GM23338 (cell line): ENCODE results near the gene CAPN7. TPM values are rescaled to one million over a fixed set of nuclear protein-coding genes. Genes with fewer than 3 reads are reported as not detected.

Source experiments
- ATAC-seq: fragments of 200-7000 bp; cut with Tn5 transposase; 3 replicates; pipeline ENCODE4 v1.9.1; 2020
- DNase-seq: peaks from one replicate; pipeline ENCODE4 v3.0.0-alpha.2; 2015; ENCODE audit warnings: low spot score
- H2AFZ ChIP-seq: fragments of 200-600 bp; sonication (generic); 2 replicates; pipeline ENCODE4 v1.8.0; 2016; ENCODE audit warnings: antibody characterized with exemption, mild to moderate bottlenecking, moderate library complexity
- H3F3A ChIP-seq: fragments of 200-600 bp; sonication (generic); replicated peaks from 2 replicates; pipeline ENCODE4 v1.8.0; 2017; ENCODE audit warnings: antibody characterized with exemption, mixed run types, low read depth
- H3K27ac ChIP-seq: fragments of 200-600 bp; sonication (generic); 2 replicates; pipeline ENCODE4 v1.6.1; 2016; ENCODE audit warnings: low read depth
- H3K27me3 ChIP-seq: fragments of 200-600 bp; sonication (generic); 2 replicates; pipeline ENCODE4 v1.8.0; 2016; ENCODE audit warnings: mild to moderate bottlenecking, mixed run types, moderate library complexity; ENCODE audit not compliant: insufficient read depth
- H3K36me3 ChIP-seq: fragments of 200-600 bp; sonication (generic); 2 replicates; pipeline ENCODE4 v1.8.0; 2016; ENCODE audit warnings: mild to moderate bottlenecking; ENCODE audit not compliant: insufficient read depth
- H3K4me1 ChIP-seq: fragments of 200-600 bp; sonication (generic); 2 replicates; pipeline ENCODE4 v1.8.0; 2016; ENCODE audit warnings: mild to moderate bottlenecking, moderate library complexity; ENCODE audit not compliant: insufficient read depth
- H3K4me2 ChIP-seq: fragments of 200-600 bp; sonication (generic); 2 replicates; pipeline ENCODE4 v1.7.1; 2017; ENCODE audit warnings: mixed run types
- H3K4me3 ChIP-seq: fragments of 200-600 bp; sonication (generic); 2 replicates; pipeline ENCODE4 v1.6.1; 2016; ENCODE audit warnings: mixed run types
- H3K79me2 ChIP-seq: fragments of 200-600 bp; sonication (generic); replicated peaks from 2 replicates; pipeline ENCODE4 v1.8.0; 2017; ENCODE audit warnings: mild to moderate bottlenecking; ENCODE audit not compliant: insufficient read depth
- H3K9me2 ChIP-seq: fragments of 200-600 bp; sonication (generic); 2 replicates; pipeline ENCODE4 v1.8.0; 2017; ENCODE audit not compliant: insufficient read depth
- H4K20me1 ChIP-seq: fragments of 200-600 bp; sonication (generic); replicated peaks from 2 replicates; pipeline ENCODE4 v1.8.0; 2017; ENCODE audit warnings: mild to moderate bottlenecking; ENCODE audit not compliant: insufficient read depth
- H3K27ac Mint-ChIP-seq: 2 replicates; pipeline ENCODE4 v1.8.0; 2020; ENCODE audit warnings: inconsistent platforms, mild to moderate bottlenecking, moderate library complexity, mixed read lengths
- H3K27me3 Mint-ChIP-seq: 3 replicates; pipeline ENCODE4 v1.8.0; 2022; ENCODE audit warnings: low read depth, mild to moderate bottlenecking, moderate library complexity, mixed read lengths, inconsistent platforms; ENCODE audit not compliant: insufficient read depth, poor library complexity
- H3K36me3 Mint-ChIP-seq: 3 replicates; pipeline ENCODE4 v1.8.0; 2021; ENCODE audit warnings: low read depth, mild to moderate bottlenecking, inconsistent platforms, moderate library complexity, mixed read lengths
- H3K4me1 Mint-ChIP-seq: 3 replicates; pipeline ENCODE4 v1.8.0; 2020; ENCODE audit warnings: mild to moderate bottlenecking, inconsistent platforms, mixed read lengths
- H3K4me3 Mint-ChIP-seq: 3 replicates; pipeline ENCODE4 v1.8.0; 2021; ENCODE audit warnings: moderate library complexity, mild to moderate bottlenecking, inconsistent platforms, mixed read lengths
- H3K9me3 Mint-ChIP-seq: 3 replicates; pipeline ENCODE4 v1.8.0; 2020; ENCODE audit warnings: moderate library complexity, mild to moderate bottlenecking, inconsistent platforms, mixed read lengths
- CREB1 ChIP-seq: fragments of 250-450 bp; sonication (Bioruptor Pico); IDR thresholded peaks from 2 replicates; pipeline ENCODE4 v1.5.0; 2020; ENCODE audit warnings: low read depth, mild to moderate bottlenecking, moderate library complexity
- EZH2phosphoT487 ChIP-seq: fragments of 200-600 bp; sonication (generic); IDR thresholded peaks from one replicate; pipeline ENCODE4 v1.8.1; 2018; ENCODE audit warnings: antibody characterized with exemption; ENCODE audit not compliant: unreplicated experiment
- POLR2AphosphoS5 ChIP-seq: IDR thresholded peaks from 2 replicates; pipeline ENCODE4 v1.6.1; 2016; ENCODE audit warnings: antibody characterized with exemption, low read depth
- REST ChIP-seq: IDR thresholded peaks from one replicate; pipeline ENCODE4 v1.6.1; 2018; ENCODE audit warnings: antibody characterized with exemption; ENCODE audit not compliant: unreplicated experiment
- ZNF331 ChIP-seq: fragments of 250-450 bp; sonication (Bioruptor Pico); IDR thresholded peaks from 2 replicates; pipeline ENCODE4 v1.5.0; 2020; ENCODE audit warnings: low read depth, mild to moderate bottlenecking, moderate library complexity
- polyA plus RNA-seq: library from polyadenylated mRNA; unstranded; fragments of >200 nt; fragmentation: Nextera tagmentation; extraction: Ambion mirVana; gene quantifications from 2 replicates; pipeline ENCODE4 v1.2.1, GENCODE V29; 2016
- total RNA-seq: library from RNA; depleted of rRNA; stranded (reverse); fragments of >200 nt; shearing (Covaris generic); gene quantifications from 2 replicates; pipeline ENCODE4 v1.2.3, GENCODE V29; 2014
- TF ChIP-seq, protein P1 (sequence below): IDR thresholded peaks from 2 replicates; pipeline ENCODE4 v1.6.1; 2016; ENCODE audit warnings: antibody characterized with exemption
- TF ChIP-seq, protein P2 (sequence below), 2 experiments: fragments of 200-600 bp in 1 of 2; sonication (generic) in 1 of 2; conservative IDR thresholded peaks; 2 replicates each; pipeline versions ENCODE4 v1.5.1 to v1.6.1; 2016 to 2017; ENCODE audit warnings: antibody characterized with exemption in 2 of 2, low read depth in 2 of 2, mild to moderate bottlenecking in 2 of 2, moderate library complexity in 1 of 2
- TF ChIP-seq, protein P3 (sequence below): fragments of 250-450 bp; sonication (Bioruptor Pico); IDR thresholded peaks from 2 replicates; pipeline ENCODE4 v1.5.0; 2020; ENCODE audit warnings: mild to moderate bottlenecking, moderate library complexity

Gene CAPN7
- total and polyA plus RNA-seq, 2 experiments from 2014 or later = 9.9 to 18.1 TPM

GRCh38 chr3:15269091-15269989, 63.3 kb downstream of the CAPN7 start:
- peak overlapping the region; percentile 47; the same call in 1 of the 2 replicates for H3K27ac Mint-ChIP-seq
- H3K4me1 Mint-ChIP-seq = 0 out of 3 replicates have a peak, but pooled peaks cover 3% of the 10 kb centered on the region
- Histone ChIP-seq H3K36me3 (no peaks in the 10 kb centered on the region), H3K4me3 (no peak overlapping the region), H3K79me2 (no peaks in the 10 kb centered on the region; the same call in 1 of the 2 replicates), H3K4me1 (no peaks in the 10 kb centered on the region; the same call in 1 of the 2 replicates), H3F3A (no peaks in the 10 kb centered on the region), H3K27ac (no peak overlapping the region), H3K9me2 (no peaks in the 10 kb centered on the region), H3K4me2 (no peak overlapping the region), H3K27me3 (no peaks in the 10 kb centered on the region), H2AFZ (no peak overlapping the region), H4K20me1 (no peaks in the 10 kb centered on the region)
- no peak overlapping the region for H3K4me3 Mint-ChIP-seq
- no peak for TF ChIP-seq REST
- no peak for TF ChIP-seq POLR2AphosphoS5
- no peak for TF ChIP-seq EZH2phosphoT487
- TF ChIP-seq, protein P1, sequence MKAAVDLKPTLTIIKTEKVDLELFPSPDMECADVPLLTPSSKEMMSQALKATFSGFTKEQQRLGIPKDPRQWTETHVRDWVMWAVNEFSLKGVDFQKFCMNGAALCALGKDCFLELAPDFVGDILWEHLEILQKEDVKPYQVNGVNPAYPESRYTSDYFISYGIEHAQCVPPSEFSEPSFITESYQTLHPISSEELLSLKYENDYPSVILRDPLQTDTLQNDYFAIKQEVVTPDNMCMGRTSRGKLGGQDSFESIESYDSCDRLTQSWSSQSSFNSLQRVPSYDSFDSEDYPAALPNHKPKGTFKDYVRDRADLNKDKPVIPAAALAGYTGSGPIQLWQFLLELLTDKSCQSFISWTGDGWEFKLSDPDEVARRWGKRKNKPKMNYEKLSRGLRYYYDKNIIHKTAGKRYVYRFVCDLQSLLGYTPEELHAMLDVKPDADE = no peak
- no peak for TF ChIP-seq CREB1 (CRISPR knock-in tag)
- TF ChIP-seq ZNF331 (CRISPR knock-in tag) = no peak
- TF ChIP-seq, protein P2, sequence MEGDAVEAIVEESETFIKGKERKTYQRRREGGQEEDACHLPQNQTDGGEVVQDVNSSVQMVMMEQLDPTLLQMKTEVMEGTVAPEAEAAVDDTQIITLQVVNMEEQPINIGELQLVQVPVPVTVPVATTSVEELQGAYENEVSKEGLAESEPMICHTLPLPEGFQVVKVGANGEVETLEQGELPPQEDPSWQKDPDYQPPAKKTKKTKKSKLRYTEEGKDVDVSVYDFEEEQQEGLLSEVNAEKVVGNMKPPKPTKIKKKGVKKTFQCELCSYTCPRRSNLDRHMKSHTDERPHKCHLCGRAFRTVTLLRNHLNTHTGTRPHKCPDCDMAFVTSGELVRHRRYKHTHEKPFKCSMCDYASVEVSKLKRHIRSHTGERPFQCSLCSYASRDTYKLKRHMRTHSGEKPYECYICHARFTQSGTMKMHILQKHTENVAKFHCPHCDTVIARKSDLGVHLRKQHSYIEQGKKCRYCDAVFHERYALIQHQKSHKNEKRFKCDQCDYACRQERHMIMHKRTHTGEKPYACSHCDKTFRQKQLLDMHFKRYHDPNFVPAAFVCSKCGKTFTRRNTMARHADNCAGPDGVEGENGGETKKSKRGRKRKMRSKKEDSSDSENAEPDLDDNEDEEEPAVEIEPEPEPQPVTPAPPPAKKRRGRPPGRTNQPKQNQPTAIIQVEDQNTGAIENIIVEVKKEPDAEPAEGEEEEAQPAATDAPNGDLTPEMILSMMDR (conservative IDR thresholded peaks at IDR 0.05; ENCODE audit: low read depth in 2 of 2) = no peak
- TF ChIP-seq, protein P3, sequence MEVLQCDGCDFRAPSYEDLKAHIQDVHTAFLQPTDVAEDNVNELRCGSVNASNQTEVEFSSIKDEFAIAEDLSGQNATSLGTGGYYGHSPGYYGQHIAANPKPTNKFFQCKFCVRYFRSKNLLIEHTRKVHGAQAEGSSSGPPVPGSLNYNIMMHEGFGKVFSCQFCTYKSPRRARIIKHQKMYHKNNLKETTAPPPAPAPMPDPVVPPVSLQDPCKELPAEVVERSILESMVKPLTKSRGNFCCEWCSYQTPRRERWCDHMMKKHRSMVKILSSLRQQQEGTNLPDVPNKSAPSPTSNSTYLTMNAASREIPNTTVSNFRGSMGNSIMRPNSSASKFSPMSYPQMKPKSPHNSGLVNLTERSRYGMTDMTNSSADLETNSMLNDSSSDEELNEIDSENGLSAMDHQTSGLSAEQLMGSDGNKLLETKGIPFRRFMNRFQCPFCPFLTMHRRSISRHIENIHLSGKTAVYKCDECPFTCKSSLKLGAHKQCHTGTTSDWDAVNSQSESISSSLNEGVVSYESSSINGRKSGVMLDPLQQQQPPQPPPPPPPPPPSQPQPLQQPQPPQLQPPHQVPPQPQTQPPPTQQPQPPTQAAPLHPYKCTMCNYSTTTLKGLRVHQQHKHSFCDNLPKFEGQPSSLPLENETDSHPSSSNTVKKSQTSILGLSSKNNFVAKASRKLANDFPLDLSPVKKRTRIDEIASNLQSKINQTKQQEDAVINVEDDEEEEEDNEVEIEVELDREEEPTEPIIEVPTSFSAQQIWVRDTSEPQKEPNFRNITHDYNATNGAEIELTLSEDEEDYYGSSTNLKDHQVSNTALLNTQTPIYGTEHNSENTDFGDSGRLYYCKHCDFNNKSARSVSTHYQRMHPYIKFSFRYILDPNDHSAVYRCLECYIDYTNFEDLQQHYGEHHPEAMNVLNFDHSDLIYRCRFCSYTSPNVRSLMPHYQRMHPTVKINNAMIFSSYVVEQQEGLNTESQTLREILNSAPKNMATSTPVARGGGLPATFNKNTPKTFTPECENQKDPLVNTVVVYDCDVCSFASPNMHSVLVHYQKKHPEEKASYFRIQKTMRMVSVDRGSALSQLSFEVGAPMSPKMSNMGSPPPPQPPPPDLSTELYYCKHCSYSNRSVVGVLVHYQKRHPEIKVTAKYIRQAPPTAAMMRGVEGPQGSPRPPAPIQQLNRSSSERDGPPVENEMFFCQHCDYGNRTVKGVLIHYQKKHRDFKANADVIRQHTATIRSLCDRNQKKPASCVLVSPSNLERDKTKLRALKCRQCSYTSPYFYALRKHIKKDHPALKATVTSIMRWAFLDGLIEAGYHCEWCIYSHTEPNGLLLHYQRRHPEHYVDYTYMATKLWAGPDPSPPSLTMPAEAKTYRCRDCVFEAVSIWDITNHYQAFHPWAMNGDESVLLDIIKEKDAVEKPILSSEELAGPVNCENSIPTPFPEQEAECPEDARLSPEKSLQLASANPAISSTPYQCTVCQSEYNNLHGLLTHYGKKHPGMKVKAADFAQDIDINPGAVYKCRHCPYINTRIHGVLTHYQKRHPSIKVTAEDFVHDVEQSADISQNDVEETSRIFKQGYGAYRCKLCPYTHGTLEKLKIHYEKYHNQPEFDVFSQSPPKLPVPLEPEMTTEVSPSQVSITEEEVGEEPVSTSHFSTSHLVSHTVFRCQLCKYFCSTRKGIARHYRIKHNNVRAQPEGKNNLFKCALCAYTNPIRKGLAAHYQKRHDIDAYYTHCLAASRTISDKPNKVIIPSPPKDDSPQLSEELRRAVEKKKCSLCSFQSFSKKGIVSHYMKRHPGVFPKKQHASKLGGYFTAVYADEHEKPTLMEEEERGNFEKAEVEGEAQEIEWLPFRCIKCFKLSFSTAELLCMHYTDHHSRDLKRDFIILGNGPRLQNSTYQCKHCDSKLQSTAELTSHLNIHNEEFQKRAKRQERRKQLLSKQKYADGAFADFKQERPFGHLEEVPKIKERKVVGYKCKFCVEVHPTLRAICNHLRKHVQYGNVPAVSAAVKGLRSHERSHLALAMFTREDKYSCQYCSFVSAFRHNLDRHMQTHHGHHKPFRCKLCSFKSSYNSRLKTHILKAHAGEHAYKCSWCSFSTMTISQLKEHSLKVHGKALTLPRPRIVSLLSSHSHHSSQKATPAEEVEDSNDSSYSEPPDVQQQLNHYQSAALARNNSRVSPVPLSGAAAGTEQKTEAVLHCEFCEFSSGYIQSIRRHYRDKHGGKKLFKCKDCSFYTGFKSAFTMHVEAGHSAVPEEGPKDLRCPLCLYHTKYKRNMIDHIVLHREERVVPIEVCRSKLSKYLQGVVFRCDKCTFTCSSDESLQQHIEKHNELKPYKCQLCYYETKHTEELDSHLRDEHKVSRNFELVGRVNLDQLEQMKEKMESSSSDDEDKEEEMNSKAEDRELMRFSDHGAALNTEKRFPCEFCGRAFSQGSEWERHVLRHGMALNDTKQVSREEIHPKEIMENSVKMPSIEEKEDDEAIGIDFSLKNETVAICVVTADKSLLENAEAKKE (CRISPR knock-in tag) = no peak
- no peak for ATAC-seq
- no peaks in the 10 kb centered on the region for H3K9me3 Mint-ChIP-seq
- H3K36me3 Mint-ChIP-seq = no peaks in the 10 kb centered on the region
- no peak for DNase-seq
- peaks cover 3% of the 10 kb centered on the region for H3K27me3 Mint-ChIP-seq
